Stimulated activated CD4-positive, alpha-beta T cell treated with anti-CD3 and anti-CD28 coated beads, TNF-alpha, amount 100 ng/mL, for 4 hours (primary cell): Measurements from ENCODE around the gene PPM1K.

Experiments used
- DNase-seq, 3 experiments: peaks; one replicate each; pipeline ENCODE4 v3.0.0-alpha.2; 2020; ENCODE audit warnings: low read depth in 3 of 3

PPM1K gene

DNA sequence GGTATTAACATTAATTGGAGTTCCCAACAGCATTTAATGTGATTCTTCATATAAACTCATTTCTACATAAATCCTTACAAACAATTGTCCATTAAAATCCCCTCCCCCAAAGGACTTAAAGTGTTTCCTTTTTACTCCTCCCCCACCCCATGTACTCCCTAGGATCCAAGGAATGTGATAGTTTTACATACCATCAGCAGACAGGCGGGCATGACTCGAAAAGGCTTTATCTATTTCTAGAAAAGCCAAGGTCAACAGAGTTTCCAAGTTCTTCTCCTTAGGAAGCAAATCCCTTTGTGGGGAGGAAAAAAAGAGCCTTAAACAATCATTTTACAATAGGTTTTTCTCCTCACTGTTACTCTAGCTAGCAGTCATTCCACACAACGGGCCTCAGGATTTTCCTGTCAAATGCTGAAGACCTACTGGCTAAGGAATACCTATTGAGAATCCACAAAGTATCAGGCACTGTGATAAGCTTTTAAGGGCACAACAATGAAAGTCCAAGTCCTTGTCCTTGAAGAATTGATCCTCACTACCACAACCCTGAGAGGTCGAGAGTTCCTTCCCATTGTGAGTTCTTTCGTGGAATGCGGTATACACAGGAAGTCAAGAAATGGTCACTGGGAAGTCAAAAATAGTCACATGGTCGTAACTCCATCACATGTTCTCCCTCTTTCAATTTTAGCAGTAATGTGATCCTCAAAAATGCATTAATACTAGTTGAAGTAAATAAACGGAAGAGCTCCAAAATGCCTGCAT lies 7.2 kb downstream of the PPM1K start:
- no peak for DNase-seq

- no peak for DNase-seq
Measured at GRCh38 chr4:88275949-88276515, 8.3 kb downstream of the PPM1K start.

- DNase-seq = no peak
Measured at GRCh38 chr4:88275516-88275915, 8.8 kb downstream of the PPM1K start.

- no peak for DNase-seq
Measured at GRCh38 chr4:88268913-88269312, 15.4 kb downstream of the PPM1K start.

DNA sequence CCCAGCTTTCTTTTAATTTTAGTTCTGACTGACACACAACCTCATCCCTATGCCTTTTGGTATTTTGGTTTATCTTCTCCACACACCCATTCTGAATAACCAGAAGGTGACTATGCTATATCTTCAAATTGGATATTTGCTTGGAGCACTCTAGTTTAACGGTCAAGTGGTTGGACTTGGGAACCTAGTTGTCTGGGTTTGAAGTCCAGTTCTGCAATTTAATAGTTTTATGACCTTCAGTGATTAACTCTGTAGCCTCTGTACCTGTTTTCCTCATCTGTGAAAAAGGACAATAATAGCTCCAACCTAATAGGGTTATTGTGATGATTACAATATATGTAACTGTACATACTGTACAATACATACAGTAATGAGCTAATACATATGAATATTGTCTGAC lies 20.0 kb downstream of the PPM1K start:
- DNase-seq = no peak

DNA sequence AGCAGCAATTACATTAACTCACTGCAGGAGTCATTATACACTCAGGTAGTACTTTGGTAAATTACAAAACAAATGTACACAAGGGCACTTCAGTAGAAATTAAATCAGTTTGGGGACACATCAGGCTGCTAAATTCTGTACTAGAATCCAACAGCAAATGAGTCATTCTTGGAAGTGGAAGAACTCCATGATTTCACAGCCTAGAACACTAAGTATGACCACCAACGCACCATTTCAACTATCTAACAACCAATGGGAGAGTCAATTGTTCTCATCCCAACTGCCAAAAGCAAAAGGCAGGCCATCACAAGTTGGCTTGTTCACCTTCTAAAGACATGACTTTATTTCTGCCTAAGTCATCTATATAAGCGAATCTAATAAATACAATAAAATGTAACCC lies 26.6 kb downstream of the PPM1K start:
- DNase-seq = no peak

DNA sequence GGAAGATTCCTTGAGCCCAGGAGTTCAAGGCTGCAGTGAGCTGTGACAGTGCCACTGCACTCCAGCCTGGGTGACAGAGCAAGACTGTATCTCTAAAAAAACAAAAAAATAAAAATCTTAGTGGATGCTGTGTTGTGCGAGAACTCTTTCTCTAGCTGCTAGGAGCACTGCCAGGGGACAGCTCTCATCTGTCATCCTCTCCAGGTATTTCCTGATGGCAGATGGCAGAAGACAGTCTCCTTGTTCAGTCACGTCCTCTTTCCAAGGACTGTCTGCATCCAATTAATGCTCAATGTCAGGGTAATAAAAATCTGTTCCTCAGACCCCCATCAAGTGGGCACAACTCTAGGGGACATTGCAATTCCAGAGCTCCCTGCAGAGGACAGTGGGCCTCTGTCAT lies 29.2 kb downstream of the PPM1K start:
- DNase-seq = no peak

DNA sequence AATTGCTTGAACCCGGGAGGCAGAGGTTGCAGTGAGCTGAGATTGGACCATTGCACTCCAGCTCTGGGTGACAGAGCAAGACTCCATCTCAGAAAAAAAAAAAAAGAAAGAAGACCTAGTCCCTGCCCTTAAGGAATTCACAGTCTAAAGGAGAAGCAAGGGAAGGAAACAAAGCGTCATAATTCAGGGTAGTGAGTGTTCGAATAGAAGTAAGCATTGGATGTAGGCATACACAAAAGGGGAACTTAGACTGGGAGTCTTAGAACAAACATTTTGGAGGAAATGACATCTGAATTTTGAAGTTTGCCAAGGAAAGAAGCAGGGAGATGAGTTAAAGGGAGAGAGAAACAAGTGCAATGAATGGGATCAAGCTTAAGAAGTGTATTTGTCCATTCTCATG lies 32.4 kb downstream of the PPM1K start:
- DNase-seq = no peak

GRCh38 chr4:88247148-88247547 lies 37.2 kb downstream of the PPM1K start:
- no peak for DNase-seq

DNA sequence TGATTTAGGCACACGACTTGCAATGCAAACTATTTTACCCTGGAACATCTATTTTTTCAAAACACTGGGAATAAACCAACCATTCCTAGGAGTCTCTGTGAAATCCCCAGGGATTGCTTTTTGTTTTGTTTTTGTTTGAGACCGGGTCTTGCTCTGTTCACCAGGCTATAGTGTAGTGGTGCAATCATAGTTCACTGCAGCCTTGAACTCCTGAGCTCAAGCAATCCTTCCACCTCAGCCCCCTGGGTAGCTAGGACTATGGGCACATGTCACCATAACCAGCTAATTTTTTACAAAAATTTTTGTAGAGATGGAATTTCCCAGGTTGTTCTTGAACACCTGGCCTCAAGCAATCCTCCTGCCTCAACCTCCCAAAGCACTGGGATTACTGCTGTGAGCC lies 37.8 kb downstream of the PPM1K start:
- no peak for DNase-seq

DNA sequence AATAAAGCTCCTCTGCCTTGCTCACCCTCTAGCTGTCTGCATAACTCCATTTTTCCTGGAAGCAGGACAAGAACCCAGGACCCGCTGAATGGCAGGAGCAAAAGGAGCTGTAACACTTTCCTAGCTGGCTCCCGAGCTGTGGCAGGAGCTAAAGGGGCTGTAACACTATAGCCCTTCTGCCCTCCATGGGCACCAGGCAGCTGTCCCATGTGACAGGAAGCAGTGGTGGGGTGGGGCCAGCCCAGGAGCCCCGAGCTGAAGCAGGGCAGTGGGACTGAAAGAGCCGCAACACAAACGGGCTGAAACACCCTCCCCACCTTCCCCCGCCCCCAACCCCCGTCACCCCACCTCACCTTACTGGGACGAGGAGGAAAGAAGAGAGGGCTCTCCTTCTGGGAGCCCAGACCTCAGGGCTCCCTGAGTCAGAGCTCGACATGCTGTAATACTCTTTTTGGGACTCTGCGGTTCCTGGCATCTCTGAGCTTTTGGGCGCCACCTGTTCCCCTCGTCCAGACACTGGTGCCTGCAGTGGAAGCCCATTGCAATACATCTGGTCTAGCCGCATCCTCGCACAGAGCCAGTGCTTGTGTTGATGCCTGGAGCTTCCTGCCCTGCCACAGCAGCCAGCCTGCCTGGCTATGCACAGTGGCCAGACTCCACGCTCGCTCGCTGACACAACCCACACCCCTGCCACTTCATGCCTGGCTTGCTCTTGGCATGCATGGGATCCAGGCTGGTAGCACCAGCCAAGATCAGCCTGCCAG lies 39.4 kb downstream of the PPM1K start:
- DNase-seq = peak; percentile 1 to 6 (median 2)

- no peak for DNase-seq
Measured at GRCh38 chr4:88244056-88244455, 40.3 kb downstream of the PPM1K start.

DNA sequence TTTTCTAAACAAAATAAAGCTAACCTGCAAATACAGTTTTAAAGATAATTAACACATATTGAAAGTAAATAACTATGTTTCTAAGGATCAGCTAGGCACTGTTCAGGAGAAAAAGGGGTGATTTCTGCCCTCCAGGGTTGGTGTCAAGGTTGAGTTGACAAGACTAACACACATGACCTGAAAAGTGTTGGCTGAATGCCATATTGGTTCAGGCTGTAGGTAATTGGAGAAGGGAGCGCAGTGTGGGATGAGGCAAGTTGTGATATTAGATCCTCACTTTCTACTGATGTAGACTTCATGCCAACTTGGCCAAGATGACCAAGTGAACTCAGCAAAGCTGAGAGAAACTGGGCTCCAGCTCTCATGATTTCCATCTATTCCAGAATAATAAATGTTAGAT lies 42.2 kb downstream of the PPM1K start:
- DNase-seq = no peak

DNA sequence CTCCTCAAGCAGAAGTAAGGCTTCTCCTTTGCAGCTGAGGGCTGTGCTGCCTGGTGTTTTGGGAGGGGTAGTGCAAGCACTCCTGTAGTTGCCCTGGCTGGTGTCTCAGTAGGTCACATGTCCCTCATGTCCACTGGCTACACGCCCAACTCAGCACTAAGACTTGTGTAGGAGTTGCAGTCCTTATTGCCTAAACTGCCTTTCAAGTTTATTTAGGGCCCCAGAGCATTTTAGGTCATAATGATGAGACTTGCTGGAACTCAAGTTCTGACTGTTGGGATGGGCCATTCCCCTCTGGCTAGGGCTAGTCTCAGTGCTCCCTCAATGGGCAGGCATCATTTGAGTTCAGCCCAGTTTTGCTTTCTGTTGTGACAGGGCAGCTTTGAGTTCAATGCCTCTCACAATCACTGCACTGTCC lies 44.1 kb downstream of the PPM1K start:
- DNase-seq = no peak

GRCh38 chr4:88230969-88231771 lies 53.2 kb downstream of the PPM1K start:
- no peak for DNase-seq

GRCh38 chr4:88230461-88230891 lies 53.9 kb downstream of the PPM1K start:
- no peak for DNase-seq

GRCh38 chr4:88227734-88228133 lies 56.6 kb downstream of the PPM1K start:
- DNase-seq = no peak

DNA sequence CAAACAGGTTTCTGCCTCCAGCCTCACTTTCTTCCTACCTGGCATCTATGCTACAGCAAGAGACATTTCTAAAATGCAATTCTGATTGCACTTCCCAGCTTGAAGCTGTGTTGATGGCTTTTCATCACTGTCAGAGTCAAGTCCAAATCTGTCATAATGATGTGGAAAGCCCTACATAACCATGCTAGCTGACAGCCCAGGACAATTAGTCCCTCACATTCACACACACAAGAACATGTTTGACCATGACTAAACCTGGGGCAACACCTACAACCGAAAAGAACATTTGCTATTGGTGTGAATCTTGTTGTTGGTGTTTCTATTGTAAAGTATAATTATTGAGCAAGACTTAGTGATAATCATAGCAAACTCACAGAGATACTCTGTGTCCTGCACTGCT lies 58.2 kb downstream of the PPM1K start:
- DNase-seq = no peak

GRCh38 chr4:88225232-88226105 lies 58.9 kb downstream of the PPM1K start:
- DNase-seq = no peak

- no peak for DNase-seq
Measured at GRCh38 chr4:88223516-88223915, 60.8 kb downstream of the PPM1K start.

GRCh38 chr4:88219099-88219498 lies 65.3 kb downstream of the PPM1K start:
- DNase-seq = no peak
